GM13977 (cell line): ENCODE measurements around the gene GATA3.

Source experiments
- DNase-seq: peaks from one replicate; pipeline ENCODE4 v3.0.0; 2012; ENCODE audit warnings: low spot score
- in situ Hi-C: fragments of 300-500 bp; cut with MboI; formaldehyde crosslinking; loops from one replicate; pipeline ENCODE4 v1.12.0; 2022; ENCODE audit warnings: low sequenced_read_pairs, low pct_unique_long_range_greater_than_20kb, mixed read lengths, inconsistent platforms; ENCODE audit not compliant: unreplicated experiment
- TF ChIP-seq, protein P1 (sequence below): IDR thresholded peaks from 2 replicates; pipeline ENCODE4 v1.5.1; 2012; ENCODE audit warnings: mild to moderate bottlenecking, control low read depth; ENCODE audit not compliant: insufficient read depth; ENCODE audit errors: extremely low read depth, missing control alignments

The GATA3 gene

DNA sequence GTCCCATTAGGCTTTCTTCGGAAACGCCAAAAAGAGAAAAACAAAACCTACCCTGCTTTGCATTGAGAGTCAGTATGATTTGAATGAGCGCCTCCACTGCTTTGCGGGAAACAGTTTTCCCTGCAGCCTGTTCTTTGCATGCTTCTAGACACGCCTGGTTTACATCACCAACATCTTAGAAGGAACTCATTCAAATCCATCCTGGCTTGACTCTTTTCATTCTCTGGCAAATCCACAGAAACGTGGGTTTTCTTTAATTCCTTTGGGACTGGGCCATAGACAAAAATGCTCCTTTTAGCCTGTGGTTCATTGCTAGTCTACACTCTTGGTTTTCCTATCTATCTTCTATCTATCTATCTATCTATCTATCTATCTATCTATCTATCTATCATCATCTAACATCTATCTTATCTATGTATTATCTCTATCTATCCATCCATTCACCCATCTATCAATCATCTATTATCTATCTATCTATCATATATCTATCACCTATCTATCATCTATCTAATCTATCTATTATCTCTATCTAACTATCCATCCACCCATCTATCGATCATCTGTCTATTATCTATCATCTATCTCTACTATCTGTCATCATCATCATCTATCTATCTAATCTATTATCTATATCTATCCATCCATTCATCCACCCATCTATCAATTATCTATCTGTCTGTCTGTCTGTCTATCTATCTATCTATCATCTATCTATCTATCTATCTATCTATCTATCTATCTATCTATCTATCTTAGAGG is 68.3 kb downstream of the GATA3 start:
- in situ Hi-C loops: no loop called here
- DNase-seq: no peak
- TF ChIP-seq, protein P1, sequence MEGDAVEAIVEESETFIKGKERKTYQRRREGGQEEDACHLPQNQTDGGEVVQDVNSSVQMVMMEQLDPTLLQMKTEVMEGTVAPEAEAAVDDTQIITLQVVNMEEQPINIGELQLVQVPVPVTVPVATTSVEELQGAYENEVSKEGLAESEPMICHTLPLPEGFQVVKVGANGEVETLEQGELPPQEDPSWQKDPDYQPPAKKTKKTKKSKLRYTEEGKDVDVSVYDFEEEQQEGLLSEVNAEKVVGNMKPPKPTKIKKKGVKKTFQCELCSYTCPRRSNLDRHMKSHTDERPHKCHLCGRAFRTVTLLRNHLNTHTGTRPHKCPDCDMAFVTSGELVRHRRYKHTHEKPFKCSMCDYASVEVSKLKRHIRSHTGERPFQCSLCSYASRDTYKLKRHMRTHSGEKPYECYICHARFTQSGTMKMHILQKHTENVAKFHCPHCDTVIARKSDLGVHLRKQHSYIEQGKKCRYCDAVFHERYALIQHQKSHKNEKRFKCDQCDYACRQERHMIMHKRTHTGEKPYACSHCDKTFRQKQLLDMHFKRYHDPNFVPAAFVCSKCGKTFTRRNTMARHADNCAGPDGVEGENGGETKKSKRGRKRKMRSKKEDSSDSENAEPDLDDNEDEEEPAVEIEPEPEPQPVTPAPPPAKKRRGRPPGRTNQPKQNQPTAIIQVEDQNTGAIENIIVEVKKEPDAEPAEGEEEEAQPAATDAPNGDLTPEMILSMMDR: no peak

DNA sequence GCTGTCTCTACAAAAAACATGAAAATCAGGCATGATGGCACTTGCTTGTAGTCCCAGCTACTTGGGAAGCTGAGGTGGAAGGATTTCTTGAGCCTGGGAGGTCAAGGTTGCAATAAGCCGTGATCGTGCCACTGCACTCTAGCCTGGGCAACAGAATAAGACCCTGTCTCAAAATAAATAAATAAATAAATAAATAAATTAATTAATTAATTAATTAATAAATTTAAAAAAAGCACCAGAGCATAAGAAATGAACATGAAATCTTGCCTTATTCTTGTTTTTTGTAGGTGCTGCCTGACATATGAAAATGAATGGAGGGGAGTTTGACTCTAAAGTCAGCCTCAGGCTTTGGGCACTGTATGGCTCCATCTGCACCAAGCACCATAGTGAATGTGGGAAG is 69.9 kb downstream of the GATA3 start:
- TF ChIP-seq, protein P1: no peak
- in situ Hi-C loops: no loop called here
- DNase-seq: no peak
